ENCODE results near the gene LIN52.

LIN52 gene

GRCh38 chr14:74195623-74196022 is 110.9 kb downstream of the LIN52 start:
- DNase-seq = peak; percentile 92

- DNase-seq = no peak
Measured at GRCh38 chr14:74198441-74199234, 113.9 kb downstream of the LIN52 start.

GRCh38 chr14:74202113-74202512 is 117.4 kb downstream of the LIN52 start:
- no peak for DNase-seq

GRCh38 chr14:74203639-74204038 is 118.9 kb downstream of the LIN52 start:
- no peak for DNase-seq

- DNase-seq = no peak
Measured at GRCh38 chr14:74204491-74204890, 119.7 kb downstream of the LIN52 start.

GRCh38 chr14:74205882-74206281 is 121.1 kb downstream of the LIN52 start:
- no peak for DNase-seq

- peak; percentile 37 for DNase-seq
Measured at GRCh38 chr14:74207943-74208342, 123.2 kb downstream of the LIN52 start.

GRCh38 chr14:74208642-74209041 is 123.9 kb downstream of the LIN52 start:
- no peak for DNase-seq

- DNase-seq = no peak
Measured at GRCh38 chr14:74211945-74212580, 127.3 kb downstream of the LIN52 start.

- DNase-seq = no peak
Measured at GRCh38 chr14:74213907-74214803, 129.4 kb downstream of the LIN52 start.

- no peak for DNase-seq
Measured at GRCh38 chr14:74216671-74217070, 131.9 kb downstream of the LIN52 start.

- peak; percentile 82 for DNase-seq
Measured at GRCh38 chr14:74217672-74218448, 133.1 kb downstream of the LIN52 start.

- no peak for DNase-seq
Measured at GRCh38 chr14:74218462-74218861, 133.7 kb downstream of the LIN52 start.

- no peak for DNase-seq
Measured at GRCh38 chr14:74219277-74220205, 134.8 kb downstream of the LIN52 start.

- DNase-seq = no peak
Measured at GRCh38 chr14:74220991-74221390, 136.2 kb downstream of the LIN52 start.

- no peak for DNase-seq
Measured at GRCh38 chr14:74221741-74222140, 137.0 kb downstream of the LIN52 start.

- no peak for DNase-seq
Measured at GRCh38 chr14:74223016-74223415, 138.3 kb downstream of the LIN52 start.

- no peak for DNase-seq
Measured at GRCh38 chr14:74231784-74232183, 147.0 kb downstream of the LIN52 start.

- DNase-seq = no peak
Measured at GRCh38 chr14:74235017-74235416, 150.3 kb downstream of the LIN52 start.

GRCh38 chr14:74237441-74237840 is 152.7 kb downstream of the LIN52 start:
- DNase-seq = no peak

All from NCI-H1694 treated with DMSO at 0.1 percent for 48 hours (cell line).